DOHH2 (cell line): ENCODE data around the gene SMIM5.

ENCODE experiments used
- EZH2phosphoT487 ChIP-seq: fragments of 200-600 bp; sonication (generic); IDR thresholded peaks from 2 replicates; pipeline ENCODE4 v1.6.1; 2017; ENCODE audit warnings: borderline replicate concordance, mild to moderate bottlenecking, antibody characterized with exemption, low read length, moderate library complexity, mixed read lengths
- TF ChIP-seq, protein P1 (sequence below): fragments of 200-600 bp; sonication (generic); IDR thresholded peaks from one replicate; pipeline ENCODE4 v1.5.1; 2014; ENCODE audit warnings: antibody characterized with exemption, mild to moderate bottlenecking, low read depth, low read length; ENCODE audit not compliant: poor library complexity, severe bottlenecking

DNA sequence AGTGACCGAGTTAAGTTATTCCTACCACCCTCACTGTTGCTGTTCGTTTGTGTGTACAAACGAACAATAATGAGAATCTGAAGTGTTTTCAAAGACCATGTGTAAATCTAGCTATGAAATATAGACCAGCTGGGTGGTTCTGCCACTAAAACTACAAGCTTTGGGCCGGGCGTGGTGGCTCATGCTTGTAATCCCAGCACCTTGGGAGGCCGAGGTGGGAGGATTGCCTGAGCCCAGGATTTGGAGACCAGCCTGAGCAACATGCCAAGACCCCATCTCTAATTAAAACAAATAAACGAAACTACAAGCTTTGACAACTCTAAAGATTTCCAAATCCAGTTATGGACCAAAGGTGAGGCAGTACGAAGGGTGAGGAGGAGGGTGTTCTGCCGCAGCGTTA lies 32.7 kb downstream of the SMIM5 start:
- TF ChIP-seq, protein P1, sequence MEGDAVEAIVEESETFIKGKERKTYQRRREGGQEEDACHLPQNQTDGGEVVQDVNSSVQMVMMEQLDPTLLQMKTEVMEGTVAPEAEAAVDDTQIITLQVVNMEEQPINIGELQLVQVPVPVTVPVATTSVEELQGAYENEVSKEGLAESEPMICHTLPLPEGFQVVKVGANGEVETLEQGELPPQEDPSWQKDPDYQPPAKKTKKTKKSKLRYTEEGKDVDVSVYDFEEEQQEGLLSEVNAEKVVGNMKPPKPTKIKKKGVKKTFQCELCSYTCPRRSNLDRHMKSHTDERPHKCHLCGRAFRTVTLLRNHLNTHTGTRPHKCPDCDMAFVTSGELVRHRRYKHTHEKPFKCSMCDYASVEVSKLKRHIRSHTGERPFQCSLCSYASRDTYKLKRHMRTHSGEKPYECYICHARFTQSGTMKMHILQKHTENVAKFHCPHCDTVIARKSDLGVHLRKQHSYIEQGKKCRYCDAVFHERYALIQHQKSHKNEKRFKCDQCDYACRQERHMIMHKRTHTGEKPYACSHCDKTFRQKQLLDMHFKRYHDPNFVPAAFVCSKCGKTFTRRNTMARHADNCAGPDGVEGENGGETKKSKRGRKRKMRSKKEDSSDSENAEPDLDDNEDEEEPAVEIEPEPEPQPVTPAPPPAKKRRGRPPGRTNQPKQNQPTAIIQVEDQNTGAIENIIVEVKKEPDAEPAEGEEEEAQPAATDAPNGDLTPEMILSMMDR, result no peak
- TF ChIP-seq EZH2phosphoT487, result no peak
